Activated CD8-positive, alpha-beta memory T cell treated with anti-CD3 and anti-CD28 coated beads, Interleukin-2, amount 50 U/mL, for 4 hours (primary cell): ENCODE data around the gene NBPF11.
"Not testable (repeated sequence)": the region's sequence is repeated elsewhere in the genome, so short reads cannot be mapped to it uniquely, and the experiment has no call there.

ENCODE experiments used
- DNase-seq: peaks from one replicate; pipeline ENCODE4 v3.0.0-alpha.2; 2020

The NBPF11 gene

DNA sequence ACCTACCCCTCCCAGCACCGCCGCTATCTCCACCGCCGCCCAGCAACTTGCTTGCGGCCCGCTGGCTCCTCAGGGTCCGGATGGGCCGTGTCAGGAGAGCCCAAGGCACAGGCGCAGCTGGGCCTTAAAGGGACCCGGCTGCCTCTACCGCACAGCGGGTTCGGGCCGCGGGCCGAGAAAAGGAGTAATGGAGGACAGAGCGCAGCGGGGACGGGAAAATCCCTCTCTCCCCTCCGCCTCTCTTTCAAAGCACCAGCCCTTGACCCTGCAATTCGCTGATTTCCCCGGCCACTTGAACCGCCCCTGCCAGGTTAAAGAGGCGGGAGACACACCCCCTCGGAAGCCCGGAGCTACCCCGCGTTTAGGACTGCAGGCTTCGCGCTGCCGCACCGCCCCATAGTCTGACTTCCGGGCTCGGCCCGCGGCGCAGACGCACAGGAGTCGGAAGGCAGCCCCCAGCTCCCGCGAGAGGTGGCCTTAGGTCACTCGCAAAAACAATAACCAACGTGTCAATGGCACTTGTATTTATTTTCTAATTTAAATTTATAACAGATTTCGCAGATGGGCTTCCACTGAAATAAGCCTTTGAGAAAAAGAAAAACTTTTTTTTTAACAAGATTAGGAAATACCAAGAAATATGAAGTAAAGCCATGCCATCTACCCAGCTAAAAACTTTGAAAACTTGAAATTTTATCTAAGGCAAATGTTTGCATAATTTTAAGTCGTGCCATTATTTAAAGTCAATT lies at the start of gene NBPF11:
Gene NBPF11 (minus strand): TSS at position 371 of the 746 bp plus-strand sequence. CDS start 25,278 bp downstream, outside the sequence.
- peak; percentile 79 for DNase-seq

DNA sequence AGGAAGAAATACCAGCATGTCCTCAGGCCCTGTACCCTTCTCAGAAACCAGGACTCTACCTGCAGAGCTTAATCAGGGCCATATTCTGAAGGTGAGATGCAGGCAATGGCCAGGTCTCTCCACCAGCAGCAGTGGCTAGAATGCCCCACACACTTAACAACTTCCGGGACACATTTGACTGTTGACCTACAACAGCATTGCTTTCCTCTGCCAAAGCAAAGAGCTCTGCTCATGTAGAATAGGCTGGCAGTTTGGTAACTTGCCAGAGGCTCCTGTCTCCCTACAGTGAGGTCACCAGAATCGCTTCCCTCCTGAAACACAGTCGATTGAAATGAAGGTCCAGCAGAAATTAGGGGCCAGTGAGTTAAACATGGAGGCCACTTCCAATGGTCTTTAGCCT lies 45.3 kb upstream of the NBPF11 start:
- not testable (repeated sequence) for DNase-seq

GRCh38 chr1:148196949-148197348 lies 44.9 kb upstream of the NBPF11 start:
- not testable (repeated sequence) for DNase-seq

DNA sequence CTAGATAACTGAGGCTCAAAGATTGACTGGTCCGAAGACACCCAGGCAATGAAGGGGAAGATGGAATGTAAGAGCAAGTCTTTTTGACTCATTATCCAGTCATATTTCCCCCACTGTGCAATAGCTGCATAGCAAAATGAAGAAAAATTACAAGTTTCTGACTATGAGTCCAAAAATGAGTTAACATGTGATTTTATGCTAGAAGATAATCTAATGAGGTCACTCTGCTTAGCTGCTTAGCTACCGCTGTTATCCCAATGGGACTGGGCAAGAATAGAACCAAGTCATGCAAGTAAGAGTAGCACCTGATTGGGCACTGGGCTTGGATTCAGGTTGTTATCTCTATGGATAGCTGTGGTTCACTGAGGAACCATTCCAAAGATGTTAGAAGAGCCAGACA lies 43.0 kb upstream of the NBPF11 start:
- DNase-seq, result not testable (repeated sequence)

DNA sequence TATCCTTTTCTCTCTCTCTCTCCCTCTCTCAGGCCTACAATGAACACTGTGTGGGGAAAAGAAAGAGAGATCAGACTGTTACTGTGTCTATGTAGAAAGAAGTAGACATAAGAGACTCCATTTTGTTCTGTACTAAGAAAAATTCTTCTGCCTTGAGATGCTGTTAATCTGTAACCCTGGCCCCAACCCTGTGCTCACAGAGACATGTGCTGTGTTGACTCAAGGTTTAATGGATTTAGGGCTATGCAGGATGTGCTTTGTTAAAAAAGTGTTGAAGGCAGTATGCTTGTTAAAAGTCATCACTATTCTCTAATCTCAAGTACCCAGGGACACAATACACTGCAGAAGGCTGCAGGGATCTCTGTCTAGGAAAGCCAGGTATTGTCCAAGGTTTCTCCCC lies 36.7 kb upstream of the NBPF11 start:
- not testable (repeated sequence) for DNase-seq

DNA sequence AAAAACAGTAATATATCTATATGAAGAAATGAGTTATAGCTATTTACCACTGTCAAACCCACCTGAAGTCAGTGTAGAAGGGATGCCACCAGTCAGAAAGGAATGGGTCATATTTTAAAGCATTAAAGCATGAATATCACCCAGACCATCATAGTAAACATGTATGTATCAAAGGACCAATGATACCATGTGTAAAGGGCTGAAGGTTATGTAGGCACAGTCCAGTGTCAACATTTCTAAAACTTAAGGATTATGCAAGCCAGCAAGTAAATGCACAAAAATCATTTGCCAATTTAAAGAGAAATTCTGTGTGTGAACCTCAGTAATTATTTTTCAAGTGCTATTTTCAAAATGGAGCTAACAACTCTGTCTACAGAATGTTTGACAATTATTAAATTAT lies 26.6 kb upstream of the NBPF11 start:
- not testable (repeated sequence) for DNase-seq

DNA sequence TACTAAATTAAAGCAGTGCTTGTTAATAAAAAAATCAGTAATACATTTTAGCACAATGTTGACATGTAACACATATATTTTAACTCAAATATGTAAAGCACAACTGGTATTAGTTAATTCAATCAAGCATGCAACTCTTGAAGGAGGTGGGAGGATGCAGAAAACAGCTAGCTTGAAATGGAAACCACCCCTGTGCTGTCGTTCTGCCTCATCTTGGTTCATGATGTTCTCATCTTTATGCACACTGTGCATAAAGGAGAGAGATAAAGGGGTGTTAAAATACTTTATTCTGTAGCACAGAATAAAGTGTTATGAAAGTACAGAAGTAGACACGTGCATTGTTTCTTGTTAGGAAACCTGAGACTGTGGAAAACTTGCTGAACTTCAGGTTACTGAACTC lies 23.3 kb upstream of the NBPF11 start:
- DNase-seq, result not testable (repeated sequence)

DNA sequence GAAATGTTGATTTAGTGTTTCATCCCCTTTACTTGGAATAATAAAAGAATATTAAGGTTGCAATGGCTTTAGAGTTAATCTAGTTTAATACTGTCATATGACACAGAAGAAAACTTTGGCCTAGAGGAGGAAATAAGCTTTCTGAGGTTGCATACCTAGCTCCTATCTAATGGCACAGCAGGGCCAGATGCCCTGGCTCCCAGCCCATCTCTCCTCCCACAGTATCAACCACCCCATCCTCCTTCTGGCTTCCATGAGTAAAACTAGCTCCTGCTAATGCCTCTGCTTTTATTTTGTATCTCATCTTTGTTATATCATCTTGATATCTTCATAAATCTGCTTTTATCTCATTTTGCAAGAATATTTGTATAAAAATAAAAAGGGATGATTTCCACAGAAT lies 19.9 kb upstream of the NBPF11 start:
- not testable (repeated sequence) for DNase-seq

- DNase-seq, result no peak
These were observed 14.7 kb upstream of the NBPF11 start for GRCh38 chr1:148166558-148167492.

GRCh38 chr1:148162363-148162762 lies 10.3 kb upstream of the NBPF11 start:
- DNase-seq, result no peak

DNA sequence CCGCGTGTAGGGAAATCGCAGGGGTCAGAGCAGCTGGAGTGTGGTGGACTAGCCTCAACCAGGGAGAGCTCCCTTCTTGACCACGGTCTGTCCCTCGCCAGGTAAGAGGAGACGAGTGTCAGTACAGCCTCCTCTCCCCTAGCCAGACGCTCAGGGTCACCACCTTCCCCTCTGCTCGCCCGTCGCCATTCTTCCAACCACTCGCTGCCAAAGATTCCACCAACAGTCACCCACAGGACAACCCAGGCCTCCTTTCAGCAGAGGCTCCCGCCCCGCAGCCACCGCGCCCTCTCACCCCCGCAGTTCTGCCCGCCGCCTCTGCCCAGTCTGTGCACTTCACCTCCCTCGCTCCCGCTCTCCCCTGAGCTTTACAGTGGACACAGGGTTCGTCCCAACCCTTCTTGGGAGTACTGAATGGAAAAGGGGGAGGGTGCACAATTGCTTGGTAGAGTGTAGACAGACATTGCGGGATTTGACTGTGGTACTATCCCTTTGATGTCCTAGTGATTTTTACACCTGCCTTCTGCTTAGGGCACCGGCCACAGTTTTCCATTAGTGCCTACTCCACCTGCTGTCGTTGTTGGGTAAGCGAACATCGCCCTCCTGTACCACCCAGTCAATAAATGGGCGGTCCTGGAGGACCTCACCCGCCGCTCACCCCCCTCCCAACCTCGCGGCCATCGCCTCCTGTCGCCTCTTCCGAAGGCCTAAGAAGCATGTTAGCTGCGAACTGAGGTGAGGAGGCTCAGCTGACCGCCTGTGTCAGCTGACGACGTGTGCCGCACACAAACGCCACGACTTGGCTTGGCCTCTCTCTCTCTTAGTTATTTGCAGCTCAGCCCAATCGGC lies 9.2 kb upstream of the NBPF11 start:
- no peak for DNase-seq

GRCh38 chr1:148160343-148161052 lies 8.4 kb upstream of the NBPF11 start:
- no peak for DNase-seq

GRCh38 chr1:148160048-148160342 lies 7.9 kb upstream of the NBPF11 start:
- DNase-seq, result no peak

GRCh38 chr1:148158341-148159003 lies 6.4 kb upstream of the NBPF11 start:
- DNase-seq, result no peak

- not testable (repeated sequence) for DNase-seq
These were observed 5.7 kb upstream of the NBPF11 start for GRCh38 chr1:148157803-148158202.

DNA sequence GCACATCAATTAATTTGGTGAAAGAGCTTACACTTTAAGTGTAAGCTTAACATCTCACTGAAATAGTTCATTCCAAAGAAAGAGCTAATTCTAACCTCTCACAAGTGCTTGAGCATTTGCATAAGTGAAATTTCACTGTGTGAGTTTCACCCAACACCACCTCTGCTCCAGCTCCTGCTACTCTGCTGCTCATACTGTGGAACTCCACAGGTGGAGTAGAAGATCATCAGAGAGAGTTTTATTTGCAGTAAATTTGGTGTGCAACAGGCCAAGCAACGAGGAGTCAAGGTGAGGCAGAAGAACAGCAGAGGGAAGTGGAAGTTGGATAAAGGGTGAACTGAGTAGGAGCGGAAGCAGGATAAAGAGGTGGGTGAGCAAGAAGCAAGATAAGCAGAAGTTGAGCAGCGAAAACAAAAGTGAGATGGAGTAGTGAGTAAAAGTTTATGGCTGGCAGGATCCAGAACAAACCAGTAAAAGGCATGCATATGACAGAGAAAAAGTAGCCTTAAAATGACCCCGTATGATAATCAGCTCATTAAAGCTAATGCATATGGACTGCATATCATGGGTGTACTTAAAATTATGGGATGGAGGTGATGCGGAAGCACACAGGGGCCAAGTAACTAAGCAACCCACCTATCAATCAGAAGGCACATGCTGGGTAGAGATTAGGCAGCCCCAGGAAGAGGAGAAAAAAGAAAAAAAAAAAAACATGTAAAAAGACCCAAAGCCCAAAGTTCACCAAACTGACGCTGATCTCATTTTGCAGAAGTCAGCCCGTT lies 3.6 kb upstream of the NBPF11 start:
- DNase-seq, result not testable (repeated sequence)

- DNase-seq, result not testable (repeated sequence)
These were observed 714 bp upstream of the NBPF11 start for GRCh38 chr1:148152795-148153194.

GRCh38 chr1:148151371-148151819 lies 686 bp downstream of the NBPF11 start:
- not testable (repeated sequence) for DNase-seq

GRCh38 chr1:148150945-148151344 lies 1.1 kb downstream of the NBPF11 start:
- not testable (repeated sequence) for DNase-seq

DNA sequence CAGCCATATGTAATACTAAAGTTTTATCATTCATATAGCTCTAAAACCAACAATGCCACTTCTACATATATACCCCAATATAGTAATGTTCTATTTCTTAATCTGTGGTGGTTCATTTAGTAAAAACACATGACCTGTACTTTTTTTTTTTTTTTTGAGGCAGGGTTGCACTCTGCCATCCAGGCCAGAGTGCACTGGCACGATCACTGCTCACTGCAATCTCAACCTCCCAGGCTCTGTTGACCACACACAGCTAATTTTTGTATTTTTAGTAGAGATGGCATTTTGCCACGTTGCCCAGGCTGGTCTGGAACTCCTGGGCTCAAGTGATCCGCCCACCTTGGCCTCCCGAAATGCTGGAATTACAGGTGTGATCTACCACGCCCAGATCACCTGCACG lies 2.1 kb downstream of the NBPF11 start:
- DNase-seq, result not testable (repeated sequence)
